Heart right ventricle (tissue), 16 donors: ENCODE results near the gene ZNF277. TPM values are rescaled to one million over a fixed set of nuclear protein-coding genes. Genes with fewer than 3 reads are reported as not detected.
A peak's percentile ranks its signal among the peaks of the same experiment; 100 is the strongest.

Source experiments
- ATAC-seq, 8 donors: fragments of 200-7000 bp; cut with Tn5 transposase; one replicate each; pipeline ENCODE4 v1.9.1; 2020; ENCODE audit warnings: mild to moderate bottlenecking in 8 of 8, moderate library complexity in 8 of 8, moderate number of reproducible peaks in 1 of 8
- DNase-seq, 2 donors: peaks; one replicate each; pipeline ENCODE4 v3.0.0-alpha.2; 2020
- H3K27ac ChIP-seq, 10 donors: fragments of 200-600 bp; sonication (generic) in 2 of 10; one replicate each; pipeline versions ENCODE4 v1.5.0 to v1.8.0; 2020 to 2022; ENCODE audit warnings: mild to moderate bottlenecking in 3 of 10
- H3K27me3 ChIP-seq, 7 donors: fragments of 200-600 bp; one replicate each; pipeline ENCODE4 v1.8.0; 2021 to 2022; ENCODE audit warnings: mild to moderate bottlenecking in 2 of 7
- H3K36me3 ChIP-seq, 9 donors: fragments of 200-600 bp; sonication (generic) in 1 of 9; one replicate each; pipeline versions ENCODE4 v1.5.0 to v1.8.0; 2020 to 2022; ENCODE audit warnings: mild to moderate bottlenecking in 2 of 9
- H3K4me1 ChIP-seq, 9 donors: fragments of 200-600 bp; sonication (generic) in 1 of 9; one replicate each; pipeline versions ENCODE4 v1.5.0 to v1.8.0; 2020 to 2022; ENCODE audit warnings: mild to moderate bottlenecking in 4 of 9
- H3K4me3 ChIP-seq, 10 donors: fragments of 200-600 bp; sonication (generic) in 2 of 10; one replicate each; pipeline versions ENCODE4 v1.5.0 to v1.8.0; 2020 to 2022; ENCODE audit warnings: mild to moderate bottlenecking in 7 of 10, moderate library complexity in 2 of 10
- H3K9me3 ChIP-seq, 11 donors: fragments of 200-600 bp in 10 of 11; sonication (generic) in 2 of 11; one replicate each; pipeline versions ENCODE4 v1.5.0 to v1.8.0; 2013 to 2022; ENCODE audit warnings: mild to moderate bottlenecking in 2 of 11, control low read depth in 1 of 11, moderate library complexity in 1 of 11
- CTCF ChIP-seq, 9 donors: fragments of 200-600 bp; sonication (generic) in 2 of 9; IDR thresholded peaks; one replicate each; pipeline versions ENCODE4 v1.5.0 to v1.8.0; 2021 to 2022; ENCODE audit warnings: antibody characterized with exemption in 9 of 9, mild to moderate bottlenecking in 5 of 9, moderate library complexity in 1 of 9
- WGBS, 2 donors: extraction: QIAGEN DNeasy Blood & Tissue Kit; methylation state at CpG; one replicate each; pipeline ENCODE4 v1.1.7; 2013; ENCODE audit warnings: inconsistent platforms in 1 of 2; 5-methylcytosine and 5-hydroxymethylcytosine counted together
- intact Hi-C, 10 donors: fragments of 100-400 bp; cut with DNase I; formaldehyde crosslinking; loops; one replicate each; pipeline versions ENCODE4 v1.11.1 to v1.14.2; 2022
- polyA plus RNA-seq, 2 donors: library from polyadenylated mRNA; stranded (reverse); fragments of 200-250 nt; gene quantifications; one replicate each; pipeline ENCODE4 v1.2.3, GENCODE V29; 2013
- total RNA-seq, 10 donors: library from RNA; stranded (reverse); fragmentation: NEBNext Ultra II Directional in 3 of 10; extraction: Animal tissue kit (Norgen Biotek cat#: 25700) in 3 of 10; gene quantifications; one replicate each; pipeline versions ENCODE4 v1.2.1 to v1.2.4, GENCODE V29; 2021 to 2023
- donor health status: Arrhythmogenic right ventricular cardiomyopathy.
- donor health status: ischemic (EF 13 %, LVEDD 7.1; RV severe dilation, severe dysfunction).
- donor health status: healthy with polysubstance abuse.
- donor health status: DM: no; HTN: yes; CAD: no.
- donor health status: DM: no; HTN: no; CAD: no.
- donor health status: ischemic (EF 25% LVEDD 6.9; RV normal size, moderate dysfunction).
- donor health status: ischemic (EF 25% LVEDD 5.7; RV mildly dilated, moderate dysfunction).
- donor health status: healthy.
- donor health status: DM: yes; HTN: yes; CAD: no.
- donor health status: Ischemic cardiomyopathy.
- donor health status: ischemic (EF 35%, LVEDD 5.7; RV mildly dilated, moderate dysfunction).
- donor health status: nonischemic (EF 11% LVEDD 7.7; RV severe dilation, severe dysfunction).
- donor health status: DM: yes; HTN: yes; CAD: no.
- donor health status: PGD.
- donor health status: ischemic (EF 29% LVEDD 5.4; RV normal size, mild dysfunction).
- donor health status: nonischemic (EF 23%, LVEDD 6.1; RV moderate dilation, normal function).

ZNF277 gene
- total and polyA plus RNA-seq, 12 donors = 7.7 to 25.7 (median 17.4) TPM

GRCh38 chr7:112267944-112268691 is 61.6 kb downstream of the ZNF277 start:
- intact Hi-C loops = no loop called here
- Histone ChIP-seq H3K4me1 (peaks cover 0 to 26% (median 15%) of the 10 kb centered on the region in 9 donors), H3K27ac (no peak overlapping the region), H3K9me3 (peaks cover 0 to 3% (median 0%) of the 10 kb centered on the region in 11 donors), H3K4me3 (no peak overlapping the region), H3K36me3 (no peaks in the 10 kb centered on the region), H3K27me3 (no peaks in the 10 kb centered on the region)
- no peak for TF ChIP-seq CTCF (IDR thresholded peaks at IDR 0.05)
- ATAC-seq = no peak
- no peak for DNase-seq
- 92% methylated on average over 1 of the region's 1 CpG for WGBS, 2 donors

- Histone ChIP-seq H3K4me1 (peaks cover 0 to 17% (median 6%) of the 10 kb centered on the region in 9 donors), H3K9me3 (peaks cover 0 to 6% (median 0%) of the 10 kb centered on the region in 11 donors), H3K4me3 (no peak overlapping the region), H3K27ac (no peak overlapping the region), H3K27me3 (no peaks in the 10 kb centered on the region), H3K36me3 (no peaks in the 10 kb centered on the region)
- no peak for ATAC-seq
- DNase-seq = no peak
- WGBS, 2 donors = 68 to 71% methylated on average over 2 of the region's 2 CpGs
- intact Hi-C loops = no loop called here
- no peak for TF ChIP-seq CTCF (IDR thresholded peaks at IDR 0.05)
These were observed 64.7 kb downstream of the ZNF277 start for GRCh38 chr7:112271162-112271561.

GRCh38 chr7:112272921-112273561 is 66.5 kb downstream of the ZNF277 start:
- intact Hi-C loops = no loop called here

DNA sequence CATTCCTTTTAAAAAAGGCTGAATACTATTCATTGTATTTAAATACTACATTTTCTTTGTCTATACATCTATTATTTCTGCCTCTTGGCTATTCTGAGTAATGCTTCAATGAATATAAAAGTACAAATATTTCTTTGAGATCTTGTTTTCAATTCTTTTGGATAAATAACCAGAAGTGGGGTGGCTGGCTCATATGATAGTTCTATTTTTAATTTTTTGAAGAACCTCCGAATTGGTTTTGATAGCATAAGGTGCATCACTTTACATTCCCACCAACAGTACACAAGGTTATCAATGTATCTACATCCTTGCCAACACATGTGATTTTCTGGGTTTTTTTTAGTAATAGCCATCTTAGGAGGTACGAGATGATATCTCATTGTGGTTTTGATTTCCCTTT is 72.5 kb downstream of the ZNF277 start:
- H3K27me3 ChIP-seq = no peaks in the 10 kb centered on the region
- no peak overlapping the region for H3K27ac ChIP-seq
- H3K4me3 ChIP-seq = no peak overlapping the region
- intact Hi-C loops = no loop called here
- no peak for TF ChIP-seq CTCF (IDR thresholded peaks at IDR 0.05)
- no peaks in the 10 kb centered on the region for H3K4me1 ChIP-seq
- DNase-seq = no peak
- WGBS, 2 donors = 88 to 94% methylated on average over 2 of the region's 2 CpGs
- no peaks in the 10 kb centered on the region for H3K36me3 ChIP-seq
- peaks cover 0 to 3% (median 0%) of the 10 kb centered on the region in 11 donors for H3K9me3 ChIP-seq
- no peak for ATAC-seq

More at GRCh38 chr7:112272921-112273561, 66.5 kb downstream of the ZNF277 start:
- H3K36me3 ChIP-seq = no peaks in the 10 kb centered on the region
- H3K4me3 ChIP-seq = no peak overlapping the region
- no peak overlapping the region for H3K27ac ChIP-seq
- ATAC-seq (peak in 1 of 8 donors; percentile 67), DNase-seq (peak in 1 of 2 donors; percentile 21)
- H3K9me3 ChIP-seq = peaks cover 0 to 6% (median 0%) of the 10 kb centered on the region in 11 donors
- H3K4me1 ChIP-seq = peaks cover 0 to 5% (median 0%) of the 10 kb centered on the region in 9 donors
- 83 to 84% methylated on average over 7 of the region's 7 CpGs for WGBS, 2 donors
- no peak for TF ChIP-seq CTCF (IDR thresholded peaks at IDR 0.05)
- no peaks in the 10 kb centered on the region for H3K27me3 ChIP-seq
